Uterus (tissue), 4 donors: ENCODE results near the gene GCDH. TPM values are rescaled to one million over a fixed set of nuclear protein-coding genes. Genes with fewer than 3 reads are reported as not detected.
"Not testable (repeated sequence)": the region's sequence is repeated elsewhere in the genome, so short reads cannot be mapped to it uniquely, and the experiment has no call there.

Experiments used
- DNase-seq, 2 donors: peaks; one replicate each; pipeline ENCODE4 v3.0.0-alpha.2; 2019 to 2020
- H3K27ac ChIP-seq, 2 donors: fragments of 200-600 bp; sonication (generic); 1 replicate in 1 of 2; 2 replicates in 1 of 2; pipeline ENCODE4 v1.5.1; 2016 to 2018
- H3K27me3 ChIP-seq, 2 donors: fragments of 200-600 bp; sonication (generic); one replicate each; pipeline ENCODE4 v1.5.1; 2018 to 2019; ENCODE audit warnings: control low read depth in 1 of 2
- H3K36me3 ChIP-seq, 2 donors: fragments of 200-600 bp; sonication (generic); one replicate each; pipeline ENCODE4 v1.5.1; 2019; ENCODE audit warnings: control low read depth in 1 of 2
- H3K4me1 ChIP-seq, 2 donors: fragments of 200-600 bp; sonication (generic); one replicate each; pipeline ENCODE4 v1.5.1; 2018 to 2019; ENCODE audit warnings: control low read depth in 1 of 2
- H3K4me3 ChIP-seq, 2 donors: fragments of 200-600 bp; sonication (generic); 1 replicate in 1 of 2; 2 replicates in 1 of 2; pipeline ENCODE4 v1.5.1; 2018 to 2019; ENCODE audit warnings: mild to moderate bottlenecking in 1 of 2
- H3K9me3 ChIP-seq, 2 donors: fragments of 200-600 bp; sonication (generic); one replicate each; pipeline ENCODE4 v1.5.1; 2019; ENCODE audit warnings: control low read depth in 1 of 2
- POLR2A ChIP-seq, 2 donors: fragments of 450-650 bp; IDR thresholded peaks; one replicate each; pipeline ENCODE4 v1.6.1; 2016; ENCODE audit warnings: antibody characterized with exemption in 2 of 2, mild to moderate bottlenecking in 1 of 2, moderate library complexity in 1 of 2
- intact Hi-C: fragments of 100-400 bp; cut with DNase I; formaldehyde crosslinking; loops from one replicate; pipeline ENCODE4 v1.15.1; 2023; ENCODE audit warnings: low total_unique reads
- total RNA-seq, 4 donors: library from RNA; depleted of rRNA in 3 of 4; stranded (reverse); fragments of >200 nt in 3 of 4; gene quantifications; one replicate each; pipeline versions ENCODE4 v1.1.0 to v1.2.4, GENCODE V29; 2014 to 2023
- TF ChIP-seq, protein P1 (sequence below), 4 experiments: fragments of 200-600 bp in 2 of 4; fragments of 450-650 bp in 2 of 4; sonication (generic) in 2 of 4; IDR thresholded peaks; one replicate each; pipeline ENCODE4 v1.5.1; 2016 to 2019; ENCODE audit warnings: antibody characterized with exemption in 4 of 4, mild to moderate bottlenecking in 2 of 4, moderate library complexity in 1 of 4
- donor health status: DM: yes; HTN: yes; CAD: no.

The GCDH gene
- total RNA-seq: 10 to 100 TPM in 3 of 4 donors, 1 to 10 TPM in 1; 6.8 to 47.9 (median 18.2) TPM

DNA sequence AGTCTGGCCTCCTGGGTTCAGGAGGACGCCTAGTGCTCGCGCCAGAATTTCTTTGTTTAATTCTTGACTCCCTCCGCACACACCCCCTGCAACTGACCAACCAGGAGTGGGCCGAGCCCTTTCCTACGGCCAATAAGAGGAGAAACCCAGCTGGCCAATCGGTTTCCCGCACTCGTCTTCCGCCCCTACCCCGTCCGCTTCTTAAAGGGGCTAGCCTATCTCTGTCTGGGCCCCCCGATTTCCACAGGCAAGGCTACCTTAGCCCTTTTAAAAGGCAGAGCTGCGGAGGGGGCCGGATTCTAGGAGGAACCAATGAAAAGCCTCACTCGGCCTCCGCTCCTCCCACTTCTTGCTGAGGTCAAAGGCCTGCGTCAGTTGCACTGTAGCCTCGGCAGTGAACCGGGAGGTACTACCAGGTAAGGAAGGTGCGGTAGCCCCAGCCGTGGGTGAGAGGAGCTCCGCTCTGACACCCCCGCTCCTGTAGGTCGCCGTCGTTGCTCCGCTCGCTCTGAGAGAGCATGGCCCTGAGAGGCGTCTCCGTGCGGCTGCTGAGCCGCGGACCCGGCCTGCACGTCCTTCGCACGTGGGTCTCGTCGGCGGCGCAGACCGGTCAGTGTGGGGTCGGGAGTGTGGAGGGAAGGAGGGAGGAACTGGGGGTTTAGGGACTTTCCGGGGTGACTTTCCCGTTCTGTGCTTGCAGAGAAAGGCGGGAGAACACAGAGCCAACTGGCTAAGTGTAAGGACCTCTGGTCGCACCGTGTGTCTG lies at the start of gene GCDH:
Gene GCDH, plus strand, starts transcription at position 374 of the 766 bp plus-strand sequence. Its CDS starts 145 bp downstream, at position 519.
- TF ChIP-seq, protein P1, sequence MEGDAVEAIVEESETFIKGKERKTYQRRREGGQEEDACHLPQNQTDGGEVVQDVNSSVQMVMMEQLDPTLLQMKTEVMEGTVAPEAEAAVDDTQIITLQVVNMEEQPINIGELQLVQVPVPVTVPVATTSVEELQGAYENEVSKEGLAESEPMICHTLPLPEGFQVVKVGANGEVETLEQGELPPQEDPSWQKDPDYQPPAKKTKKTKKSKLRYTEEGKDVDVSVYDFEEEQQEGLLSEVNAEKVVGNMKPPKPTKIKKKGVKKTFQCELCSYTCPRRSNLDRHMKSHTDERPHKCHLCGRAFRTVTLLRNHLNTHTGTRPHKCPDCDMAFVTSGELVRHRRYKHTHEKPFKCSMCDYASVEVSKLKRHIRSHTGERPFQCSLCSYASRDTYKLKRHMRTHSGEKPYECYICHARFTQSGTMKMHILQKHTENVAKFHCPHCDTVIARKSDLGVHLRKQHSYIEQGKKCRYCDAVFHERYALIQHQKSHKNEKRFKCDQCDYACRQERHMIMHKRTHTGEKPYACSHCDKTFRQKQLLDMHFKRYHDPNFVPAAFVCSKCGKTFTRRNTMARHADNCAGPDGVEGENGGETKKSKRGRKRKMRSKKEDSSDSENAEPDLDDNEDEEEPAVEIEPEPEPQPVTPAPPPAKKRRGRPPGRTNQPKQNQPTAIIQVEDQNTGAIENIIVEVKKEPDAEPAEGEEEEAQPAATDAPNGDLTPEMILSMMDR (IDR thresholded peaks at IDR 0.05): peak in 1 of 4 experiments; percentile 34
- peak; percentile 17 to 64 for TF ChIP-seq POLR2A (IDR thresholded peaks at IDR 0.05)
- peaks cover 0 to 6% of the 10 kb centered on the region in 2 donors for H3K4me1 ChIP-seq

DNA sequence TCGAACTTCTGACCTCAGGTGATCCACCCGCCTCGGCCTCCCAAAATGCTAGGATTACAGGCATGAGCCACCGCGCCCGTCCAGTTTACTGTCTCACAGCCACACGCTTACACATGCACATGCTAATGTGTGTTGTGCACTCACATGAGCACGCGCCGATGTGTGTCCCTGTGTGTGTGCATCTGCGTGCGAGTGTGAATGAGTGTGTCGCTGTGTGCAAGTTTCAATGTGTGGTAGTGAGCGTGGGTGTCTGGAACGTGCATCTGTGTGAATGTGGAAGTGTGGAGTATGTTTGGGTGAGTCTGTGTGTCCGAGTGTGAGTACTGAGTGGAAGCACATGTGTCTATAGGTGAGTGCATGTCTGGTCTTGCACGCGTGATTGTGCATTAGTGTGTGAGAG lies 48.4 kb upstream of the GCDH start:
- Histone ChIP-seq H3K36me3 (no peaks in the 10 kb centered on the region), H3K4me1 (peaks cover 0 to 16% of the 10 kb centered on the region in 2 donors), H3K4me3 (no peak overlapping the region), H3K9me3 (no peaks in the 10 kb centered on the region), H3K27ac (no peak overlapping the region), H3K27me3 (peaks cover 25 to 43% of the 10 kb centered on the region in 2 donors)
- TF ChIP-seq, protein P1 (IDR thresholded peaks at IDR 0.05): no peak
- TF ChIP-seq POLR2A (IDR thresholded peaks at IDR 0.05): no peak
- intact Hi-C loops: loop anchor here (5.0 kb wide), 1 partner anchor 75 kb away; no protein-coding TSS in a partner anchor
- DNase-seq: no peak

More for the DNA sequence above, at the start of gene GCDH:
- DNase-seq: peak; percentile 95 to 98
- peak within 1 kb of the TSS; percentile 92 to 94 for H3K4me3 ChIP-seq
- intact Hi-C loops: no loop called here
- H3K9me3 ChIP-seq: no peaks in the 10 kb centered on the region
- H3K27me3 ChIP-seq: peaks cover 0 to 2% of the 10 kb centered on the region in 2 donors
- H3K36me3 ChIP-seq: no peaks in the 10 kb centered on the region
- H3K27ac ChIP-seq: peak within 1 kb of the TSS; percentile 61 to 85

DNA sequence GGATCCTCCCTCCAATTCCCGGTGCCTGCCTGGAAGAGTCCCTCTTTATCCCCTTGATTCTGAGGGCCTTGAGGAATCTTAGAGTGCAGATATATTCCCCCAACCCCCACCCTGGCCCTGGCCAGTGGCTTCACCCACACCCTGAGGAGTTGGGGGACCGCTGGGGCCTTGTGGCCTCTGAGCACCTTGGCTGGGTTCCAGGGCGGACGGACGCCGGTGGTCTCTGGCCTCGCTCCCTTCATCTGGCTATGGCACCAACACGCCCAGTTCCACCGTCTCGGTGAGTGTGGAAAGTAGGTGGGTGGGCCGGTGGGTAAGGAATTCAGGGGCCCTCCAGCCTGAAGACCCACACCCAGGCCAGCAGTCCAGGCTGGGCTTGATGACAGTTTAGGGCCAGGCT lies 47.6 kb upstream of the GCDH start:
- no peaks in the 10 kb centered on the region for H3K9me3 ChIP-seq
- no peak overlapping the region for H3K4me3 ChIP-seq
- no peaks in the 10 kb centered on the region for H3K36me3 ChIP-seq
- TF ChIP-seq, protein P1 (IDR thresholded peaks at IDR 0.05): no peak
- no peak for TF ChIP-seq POLR2A (IDR thresholded peaks at IDR 0.05)
- H3K27me3 ChIP-seq: peaks cover 22 to 37% of the 10 kb centered on the region in 2 donors
- no peak for DNase-seq
- no peak overlapping the region for H3K27ac ChIP-seq
- peaks cover 0 to 12% of the 10 kb centered on the region in 2 donors for H3K4me1 ChIP-seq
- intact Hi-C loops: loop anchor here (5.0 kb wide), 1 partner anchor 76 kb away; no protein-coding TSS in a partner anchor

DNA sequence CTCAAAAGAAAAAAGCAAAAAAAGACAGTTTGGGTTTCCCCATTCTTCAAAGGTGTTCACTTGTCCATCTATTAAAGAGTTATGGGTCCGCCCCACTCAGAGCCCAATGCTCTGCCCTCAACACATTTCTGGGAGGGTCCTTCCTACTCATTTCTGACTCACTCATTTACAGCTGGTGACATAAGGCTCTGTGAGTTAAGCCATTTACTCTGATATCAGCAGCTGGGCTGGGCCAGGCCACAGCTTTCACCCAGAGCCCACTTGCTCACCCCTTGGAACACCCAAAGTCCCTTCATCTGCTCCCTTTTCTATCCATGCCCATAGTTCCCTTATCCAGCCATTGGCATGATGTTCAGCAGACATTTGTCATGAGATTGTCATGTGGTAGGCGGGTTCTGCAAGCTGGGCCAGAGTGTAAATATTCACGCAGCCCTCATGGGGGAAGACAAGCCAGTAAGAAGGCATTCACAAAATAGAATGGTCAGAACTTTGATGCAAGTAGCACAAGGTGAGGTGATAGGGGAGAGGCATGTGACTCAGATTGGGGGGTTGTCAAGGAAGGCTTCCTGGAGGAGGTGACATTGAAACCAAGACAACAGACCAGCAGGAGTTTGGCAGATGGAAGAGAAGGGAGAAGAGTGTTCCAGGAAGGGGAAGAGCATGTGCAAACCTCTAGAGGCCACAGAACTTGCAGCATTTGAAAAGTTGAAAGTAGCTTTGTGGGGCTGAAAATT lies 46.8 kb upstream of the GCDH start:
- no peak overlapping the region for H3K4me3 ChIP-seq
- intact Hi-C loops: loop anchor here (5.0 kb wide), 1 partner anchor 77 kb away; no protein-coding TSS in a partner anchor
- H3K36me3 ChIP-seq: no peaks in the 10 kb centered on the region
- peaks cover 16 to 30% of the 10 kb centered on the region in 2 donors for H3K27me3 ChIP-seq
- peaks cover 0 to 6% of the 10 kb centered on the region in 2 donors for H3K4me1 ChIP-seq
- TF ChIP-seq, protein P1 (IDR thresholded peaks at IDR 0.05): no peak
- no peak for TF ChIP-seq POLR2A (IDR thresholded peaks at IDR 0.05)
- no peak for DNase-seq
- H3K9me3 ChIP-seq: no peaks in the 10 kb centered on the region
- H3K27ac ChIP-seq: no peak overlapping the region

DNA sequence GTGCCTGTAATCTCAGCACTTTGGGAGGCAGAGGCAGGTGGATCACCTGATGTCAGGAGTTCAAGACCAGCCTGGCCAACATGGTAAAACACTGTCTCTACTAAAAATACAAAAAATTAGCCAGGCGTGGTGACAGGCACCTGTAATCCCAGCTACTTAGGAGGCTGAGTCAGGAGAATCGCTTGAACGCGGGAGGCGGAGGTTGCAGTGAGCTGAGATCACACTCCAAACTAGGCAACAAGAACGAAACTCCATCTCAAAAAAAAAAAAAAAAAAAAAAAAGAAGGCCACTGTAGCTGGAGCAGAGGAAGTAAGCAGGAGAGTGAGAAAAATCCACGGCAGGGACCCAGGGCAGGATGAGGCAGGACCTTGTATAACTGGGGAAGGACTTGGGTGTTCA lies 44.3 kb upstream of the GCDH start:
- H3K4me3 ChIP-seq, H3K9me3 ChIP-seq, H3K27ac ChIP-seq, H3K36me3 ChIP-seq, DNase-seq, H3K4me1 ChIP-seq: not testable (repeated sequence)
- intact Hi-C loops: loop anchor here (2.0 kb wide), 1 partner anchor 48 kb away; no protein-coding TSS in a partner anchor
- peaks cover 0 to 17% of the 10 kb centered on the region in 2 donors for H3K27me3 ChIP-seq
